DND-41 (cell line): ENCODE results near the gene KANSL1L.

Experiments used
- CTCF ChIP-seq: IDR thresholded peaks from 2 replicates; pipeline ENCODE4 v1.5.1; 2012; ENCODE audit warnings: borderline replicate concordance, low read length, moderate library complexity, mild to moderate bottlenecking; ENCODE audit not compliant: poor library complexity, severe bottlenecking; ENCODE audit errors: extremely low read depth
- EZH2 ChIP-seq: IDR thresholded peaks from 3 replicates; pipeline ENCODE4 v1.6.1; 2012; ENCODE audit warnings: borderline replicate concordance, low read depth, mild to moderate bottlenecking, moderate library complexity, low read length, inconsistent platforms; ENCODE audit not compliant: severe bottlenecking

- TF ChIP-seq CTCF: no peak
- TF ChIP-seq EZH2: no peak
Observed at GRCh38 chr2:210190345-210190744, 19.1 kb upstream of the KANSL1L start.
